ENCODE results near the gene GPX7.

DNA sequence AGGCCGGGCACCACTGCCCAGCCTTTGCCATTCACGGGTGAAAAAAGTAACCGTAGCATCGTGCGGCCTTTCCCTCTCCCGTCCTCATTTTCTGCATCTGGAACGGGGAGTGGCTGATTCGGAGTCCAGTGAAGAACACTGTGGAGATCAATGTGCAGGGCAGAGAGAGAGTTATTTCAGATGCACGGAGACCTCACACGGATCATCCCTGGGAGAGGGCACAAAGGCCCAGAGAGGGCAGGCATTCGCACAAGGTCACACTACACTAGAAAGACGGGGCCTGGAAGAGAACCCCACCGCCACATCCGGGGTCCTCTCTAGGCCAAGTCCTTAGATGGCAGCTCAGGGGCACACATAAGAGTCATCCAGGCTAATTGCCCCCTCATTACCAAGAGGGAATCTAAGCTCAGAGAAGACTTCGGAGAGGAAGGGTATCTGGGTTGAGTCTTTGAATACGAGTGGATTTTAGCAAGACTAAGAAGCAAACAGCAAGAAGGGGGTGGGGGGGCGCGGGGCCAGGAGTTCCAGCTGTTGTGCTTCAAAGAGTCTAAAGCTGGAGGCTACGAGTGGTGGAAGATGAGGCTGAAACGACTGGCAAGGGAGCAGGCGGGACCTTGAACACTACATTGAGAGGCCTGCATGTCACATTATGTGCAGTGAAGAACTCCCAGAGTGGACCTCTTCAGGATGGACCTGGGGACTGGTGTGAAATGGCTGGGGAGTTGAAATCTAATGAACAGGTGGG is 857 bp downstream of the GPX7 start:
- TF ChIP-seq, protein P1, sequence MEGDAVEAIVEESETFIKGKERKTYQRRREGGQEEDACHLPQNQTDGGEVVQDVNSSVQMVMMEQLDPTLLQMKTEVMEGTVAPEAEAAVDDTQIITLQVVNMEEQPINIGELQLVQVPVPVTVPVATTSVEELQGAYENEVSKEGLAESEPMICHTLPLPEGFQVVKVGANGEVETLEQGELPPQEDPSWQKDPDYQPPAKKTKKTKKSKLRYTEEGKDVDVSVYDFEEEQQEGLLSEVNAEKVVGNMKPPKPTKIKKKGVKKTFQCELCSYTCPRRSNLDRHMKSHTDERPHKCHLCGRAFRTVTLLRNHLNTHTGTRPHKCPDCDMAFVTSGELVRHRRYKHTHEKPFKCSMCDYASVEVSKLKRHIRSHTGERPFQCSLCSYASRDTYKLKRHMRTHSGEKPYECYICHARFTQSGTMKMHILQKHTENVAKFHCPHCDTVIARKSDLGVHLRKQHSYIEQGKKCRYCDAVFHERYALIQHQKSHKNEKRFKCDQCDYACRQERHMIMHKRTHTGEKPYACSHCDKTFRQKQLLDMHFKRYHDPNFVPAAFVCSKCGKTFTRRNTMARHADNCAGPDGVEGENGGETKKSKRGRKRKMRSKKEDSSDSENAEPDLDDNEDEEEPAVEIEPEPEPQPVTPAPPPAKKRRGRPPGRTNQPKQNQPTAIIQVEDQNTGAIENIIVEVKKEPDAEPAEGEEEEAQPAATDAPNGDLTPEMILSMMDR (IDR thresholded peaks at IDR 0.05) = no peak
- TF ChIP-seq POLR2A (IDR thresholded peaks at IDR 0.05) (no peak), EP300 (IDR thresholded peaks at IDR 0.05) (no peak), POLR2AphosphoS5 (IDR thresholded peaks at IDR 0.05) (no peak)
